MM.1S (cell line): Measurements from ENCODE around the gene MARK4.

ENCODE experiments used
- DNase-seq: peaks from one replicate; pipeline ENCODE4 v3.0.0-alpha.2; 2015
- H2AFZ ChIP-seq: fragments of 300-600 bp; sonication (generic); 2 replicates; pipeline ENCODE4 v1.6.0; 2016; ENCODE audit warnings: antibody characterized with exemption, low read length
- H3F3A ChIP-seq: fragments of 300-600 bp; sonication (generic); 2 replicates; pipeline ENCODE4 v1.6.1; 2016; ENCODE audit warnings: mild to moderate bottlenecking, antibody characterized with exemption, low read length, moderate library complexity, mixed read lengths; ENCODE audit not compliant: insufficient read depth
- H3K27ac ChIP-seq: fragments of 300-600 bp; sonication (generic); 2 replicates; pipeline ENCODE4 v1.5.1; 2016; ENCODE audit warnings: mild to moderate bottlenecking, low read length
- H3K27me3 ChIP-seq: fragments of 300-600 bp; sonication (generic); replicated peaks from 2 replicates; pipeline ENCODE4 v1.6.0; 2016; ENCODE audit warnings: low read length; ENCODE audit not compliant: insufficient read depth
- H3K36me3 ChIP-seq: fragments of 300-600 bp; sonication (generic); replicated peaks from 2 replicates; pipeline ENCODE4 v1.6.1; 2016; ENCODE audit warnings: mild to moderate bottlenecking, low read length, mixed read lengths; ENCODE audit not compliant: insufficient read depth
- H3K4me1 ChIP-seq: fragments of 300-600 bp; sonication (generic); 2 replicates; pipeline ENCODE4 v1.6.1; 2016; ENCODE audit warnings: low read length, mixed read lengths
- H3K4me2 ChIP-seq: fragments of 300-600 bp; sonication (generic); 2 replicates; pipeline ENCODE4 v1.6.0; 2016; ENCODE audit warnings: low read depth, low read length
- H3K4me3 ChIP-seq: fragments of 300-600 bp; sonication (generic); 2 replicates; pipeline ENCODE4 v1.5.1; 2016; ENCODE audit warnings: low read length, mixed read lengths
- H3K79me2 ChIP-seq: fragments of 300-600 bp; sonication (generic); 2 replicates; pipeline ENCODE4 v1.6.1; 2016; ENCODE audit warnings: mixed run types, low read length, mixed read lengths
- H3K9ac ChIP-seq: fragments of 300-600 bp; sonication (generic); 2 replicates; pipeline ENCODE4 v1.6.1; 2016; ENCODE audit warnings: low read length, mixed read lengths
- H3K9me2 ChIP-seq: fragments of 300-600 bp; sonication (generic); replicated peaks from 2 replicates; pipeline ENCODE4 v1.6.1; 2016; ENCODE audit warnings: mild to moderate bottlenecking, low read length, mixed read lengths; ENCODE audit not compliant: insufficient read depth
- H3K9me3 ChIP-seq: fragments of 300-600 bp; sonication (generic); replicated peaks from 2 replicates; pipeline ENCODE4 v1.6.1; 2016; ENCODE audit warnings: mild to moderate bottlenecking, low read length, mixed read lengths; ENCODE audit not compliant: insufficient read depth
- H4K20me1 ChIP-seq: fragments of 300-600 bp; sonication (generic); 2 replicates; pipeline ENCODE4 v1.6.1; 2016; ENCODE audit warnings: mild to moderate bottlenecking, low read length, moderate library complexity, mixed read lengths; ENCODE audit not compliant: insufficient read depth
- CTCF ChIP-seq: fragments of 300-600 bp; sonication (generic); IDR thresholded peaks from 2 replicates; pipeline ENCODE4 v1.5.1; 2016; ENCODE audit warnings: antibody characterized with exemption, low read length, mixed read lengths
- EZH2 ChIP-seq: fragments of 300-600 bp; sonication (generic); optimal IDR thresholded peaks from 2 replicates; pipeline ENCODE3; 2017; ENCODE audit warnings: low read depth, mild to moderate bottlenecking, antibody characterized with exemption, low read length, mixed read lengths
- EZH2phosphoT487 ChIP-seq: fragments of 300-600 bp; sonication (generic); IDR thresholded peaks from 2 replicates; pipeline ENCODE4 v1.6.1; 2018; ENCODE audit warnings: antibody characterized with exemption, low read length

The MARK4 gene

GRCh38 chr19:45348367-45349125 lies 97.5 kb downstream of the MARK4 start:
- Histone ChIP-seq H3K27ac (no peak overlapping the region), H3K4me2 (no peak overlapping the region), H4K20me1 (no peaks in the 10 kb centered on the region), H3K9me3 (no peaks in the 10 kb centered on the region), H2AFZ (no peak overlapping the region), H3K9me2 (no peaks in the 10 kb centered on the region), H3K79me2 (no peaks in the 10 kb centered on the region), H3K4me3 (no peak overlapping the region), H3K9ac (no peak overlapping the region), H3K36me3 (no peaks in the 10 kb centered on the region), H3K4me1 (no peaks in the 10 kb centered on the region), H3F3A (no peaks in the 10 kb centered on the region), H3K27me3 (peaks cover 32% of the 10 kb centered on the region)
- TF ChIP-seq EZH2 (no peak), CTCF (no peak), EZH2phosphoT487 (no peak)
- DNase-seq: no peak

GRCh38 chr19:45349126-45349415 lies 98.0 kb downstream of the MARK4 start:
- Histone ChIP-seq H4K20me1 (no peaks in the 10 kb centered on the region), H3K9me3 (no peaks in the 10 kb centered on the region), H3K4me3 (no peak overlapping the region), H3K27me3 (peaks cover 32% of the 10 kb centered on the region), H3K36me3 (no peaks in the 10 kb centered on the region), H3F3A (no peaks in the 10 kb centered on the region), H3K9me2 (no peaks in the 10 kb centered on the region), H2AFZ (no peak overlapping the region), H3K9ac (no peak overlapping the region), H3K79me2 (no peaks in the 10 kb centered on the region), H3K4me1 (no peaks in the 10 kb centered on the region), H3K27ac (no peak overlapping the region), H3K4me2 (no peak overlapping the region)
- no peak for TF ChIP-seq EZH2phosphoT487
- no peak for DNase-seq

GRCh38 chr19:45349430-45349941 lies 98.4 kb downstream of the MARK4 start:
- peaks cover 30% of the 10 kb centered on the region for H3K27me3 ChIP-seq
- no peaks in the 10 kb centered on the region for H3K79me2 ChIP-seq
- DNase-seq: no peak
- no peak overlapping the region for H3K27ac ChIP-seq
- no peaks in the 10 kb centered on the region for H3K4me1 ChIP-seq
- H4K20me1 ChIP-seq: no peaks in the 10 kb centered on the region
- H3K9me2 ChIP-seq: no peaks in the 10 kb centered on the region
- TF ChIP-seq CTCF (no peak), EZH2 (no peak), EZH2phosphoT487 (no peak)
- H3K9ac ChIP-seq: no peak overlapping the region
- no peaks in the 10 kb centered on the region for H3K36me3 ChIP-seq
- no peaks in the 10 kb centered on the region for H3K9me3 ChIP-seq
- no peaks in the 10 kb centered on the region for H3F3A ChIP-seq
- H3K4me3 ChIP-seq: no peak overlapping the region
- no peak overlapping the region for H2AFZ ChIP-seq
- no peak overlapping the region for H3K4me2 ChIP-seq

- no peaks in the 10 kb centered on the region for H4K20me1 ChIP-seq
- H3K27me3 ChIP-seq: peaks cover 22% of the 10 kb centered on the region
Measured at GRCh38 chr19:45350477-45351058, 99.5 kb downstream of the MARK4 start.

More at GRCh38 chr19:45350477-45351058, 99.5 kb downstream of the MARK4 start:
- no peak overlapping the region for H3K27ac ChIP-seq
- H2AFZ ChIP-seq: no peak overlapping the region
- H3K4me1 ChIP-seq: no peaks in the 10 kb centered on the region
- no peak overlapping the region for H3K4me2 ChIP-seq
- no peak overlapping the region for H3K4me3 ChIP-seq
- DNase-seq: no peak
- no peak overlapping the region for H3K9ac ChIP-seq
- TF ChIP-seq CTCF: no peak
- no peak for TF ChIP-seq EZH2
- TF ChIP-seq EZH2phosphoT487: no peak
- no peaks in the 10 kb centered on the region for H3K9me3 ChIP-seq
- no peaks in the 10 kb centered on the region for H3F3A ChIP-seq
- no peaks in the 10 kb centered on the region for H3K36me3 ChIP-seq
- no peaks in the 10 kb centered on the region for H3K9me2 ChIP-seq
- no peaks in the 10 kb centered on the region for H3K79me2 ChIP-seq
